Measurements from ENCODE around the gene CDHR2. TPM values are rescaled to one million over a fixed set of nuclear protein-coding genes. Genes with fewer than 3 reads are reported as not detected.
A peak's percentile ranks its signal among the peaks of the same experiment; 100 is the strongest.

Gene CDHR2
- total and polyA plus RNA-seq, 2 of the 13 experiments (the other 11 are each of a cell fraction or from before 2014, with no cell fraction given) = 17.9 to 20.9 TPM

DNA sequence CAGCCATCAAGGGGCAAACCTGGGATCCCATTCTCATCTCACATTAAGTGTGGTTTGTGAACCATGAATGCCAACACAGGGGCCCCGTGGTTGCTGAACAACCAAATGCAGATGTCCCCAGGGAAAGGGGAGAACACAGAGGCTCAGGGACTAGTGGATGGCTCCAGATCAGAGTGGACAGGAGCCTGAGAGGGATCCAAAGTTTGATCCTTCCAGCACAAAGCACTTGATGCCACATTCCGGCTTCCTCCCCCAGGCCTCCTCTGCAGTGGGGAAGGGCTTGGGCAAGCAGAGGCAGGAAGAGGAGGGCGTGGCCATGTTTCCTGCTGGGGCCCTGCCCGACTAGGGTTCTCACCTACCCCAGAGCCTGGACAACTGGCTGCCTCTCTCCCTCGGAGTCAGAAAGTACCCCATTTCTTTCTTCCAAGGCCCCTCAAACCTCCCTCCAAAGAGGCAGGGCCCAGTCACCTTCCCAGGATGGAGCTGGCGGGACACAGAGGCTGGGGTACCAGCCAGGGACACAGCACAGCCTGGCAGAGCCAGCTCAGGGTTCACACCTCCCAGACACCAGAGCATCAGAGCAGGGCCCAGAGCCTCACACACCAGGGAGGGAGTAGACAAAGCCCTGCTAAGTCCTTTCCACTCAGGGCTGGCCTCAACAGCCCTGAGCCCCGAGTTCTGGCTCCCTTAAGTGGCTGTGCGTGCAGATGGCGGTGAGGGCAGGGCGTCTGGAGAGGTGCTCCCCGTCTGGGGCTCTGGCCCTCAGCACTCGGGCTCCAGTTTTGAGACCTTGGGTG, 7.6 kb upstream of the CDHR2 start (continued):
- TF ChIP-seq, protein P1, sequence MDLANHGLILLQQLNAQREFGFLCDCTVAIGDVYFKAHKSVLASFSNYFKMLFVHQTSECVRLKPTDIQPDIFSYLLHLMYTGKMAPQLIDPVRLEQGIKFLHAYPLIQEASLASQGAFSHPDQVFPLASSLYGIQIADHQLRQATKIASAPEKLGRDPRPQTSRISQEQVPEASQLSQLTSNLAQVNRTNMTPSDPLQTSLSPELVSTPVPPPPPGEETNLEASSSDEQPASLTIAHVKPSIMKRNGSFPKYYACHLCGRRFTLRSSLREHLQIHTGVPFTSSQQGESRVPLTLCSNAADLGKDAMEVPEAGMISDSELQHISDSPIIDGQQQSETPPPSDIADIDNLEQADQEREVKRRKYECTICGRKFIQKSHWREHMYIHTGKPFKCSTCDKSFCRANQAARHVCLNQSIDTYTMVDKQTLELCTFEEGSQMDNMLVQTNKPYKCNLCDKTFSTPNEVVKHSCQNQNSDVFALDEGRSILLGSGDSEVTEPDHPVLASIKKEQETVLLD (CRISPR knock-in tag; IDR thresholded peaks at IDR 0.05; ENCODE audit: low read depth) = no peak
- no peak for TF ChIP-seq CCAR2 (optimal IDR thresholded peaks at IDR 0.05; ENCODE audit: low read depth, low read length)
- 0 out of 2 replicates have a peak, but pooled peaks have one; percentile 16 for TF ChIP-seq HBP1 (CRISPR knock-in tag; IDR thresholded peaks at IDR 0.05; ENCODE audit: low read depth)
- no peak for TF ChIP-seq RARG (CRISPR knock-in tag; IDR thresholded peaks at IDR 0.05; ENCODE audit: low read depth)
- TF ChIP-seq HDAC2 (CRISPR knock-in tag; IDR thresholded peaks at IDR 0.05) = no peak
- no peak for TF ChIP-seq E2F2 (CRISPR knock-in tag; IDR thresholded peaks at IDR 0.05; ENCODE audit: borderline replicate concordance)
- peak; percentile 46; the same call in 1 of the 2 replicates for TF ChIP-seq ZFX (CRISPR knock-in tag; IDR thresholded peaks at IDR 0.05; ENCODE audit: low read depth)
- 0 out of 2 replicates have a peak, but pooled peaks have one; percentile 57 for TF ChIP-seq ZNF777 (CRISPR knock-in tag; IDR thresholded peaks at IDR 0.05)

Data from HepG2 (cell line).